Measurements from ENCODE around the gene ODAD2.

GRCh38 chr10:27947540-27947939, 51.3 kb downstream of the ODAD2 start:
- TF ChIP-seq POLR2A (IDR thresholded peaks at IDR 0.05) (no peak), CTCF (IDR thresholded peaks at IDR 0.05) (no peak)

Data from heart left ventricle (tissue), 13 donors.